Measurements from ENCODE around the gene DLL1.
"Not testable (repeated sequence)": the region's sequence is repeated elsewhere in the genome, so short reads cannot be mapped to it uniquely, and the experiment has no call there.

- TF ChIP-seq CTCF, POLR2A (IDR thresholded peaks at IDR 0.05): not testable (repeated sequence)
Observed at GRCh38 chr6:170335199-170335598, 44.3 kb upstream of the DLL1 start.
